Sigmoid colon (tissue), 3 donors: ENCODE results near the gene HECTD4.

Experiments used
- POLR2A ChIP-seq, 2 donors: fragments of 450-650 bp; IDR thresholded peaks; one replicate each; pipeline ENCODE4 v1.6.1; 2016; ENCODE audit warnings: antibody characterized with exemption in 2 of 2, mild to moderate bottlenecking in 2 of 2, moderate library complexity in 2 of 2
- TF ChIP-seq, protein P1 (sequence below), 4 experiments: fragments of 450-650 bp in 3 of 4; fragments of 200-600 bp in 1 of 4; IDR thresholded peaks; one replicate each; pipeline ENCODE4 v1.5.1; 2016 to 2019; ENCODE audit warnings: antibody characterized with exemption in 4 of 4, mild to moderate bottlenecking in 3 of 4, moderate library complexity in 2 of 4

DNA sequence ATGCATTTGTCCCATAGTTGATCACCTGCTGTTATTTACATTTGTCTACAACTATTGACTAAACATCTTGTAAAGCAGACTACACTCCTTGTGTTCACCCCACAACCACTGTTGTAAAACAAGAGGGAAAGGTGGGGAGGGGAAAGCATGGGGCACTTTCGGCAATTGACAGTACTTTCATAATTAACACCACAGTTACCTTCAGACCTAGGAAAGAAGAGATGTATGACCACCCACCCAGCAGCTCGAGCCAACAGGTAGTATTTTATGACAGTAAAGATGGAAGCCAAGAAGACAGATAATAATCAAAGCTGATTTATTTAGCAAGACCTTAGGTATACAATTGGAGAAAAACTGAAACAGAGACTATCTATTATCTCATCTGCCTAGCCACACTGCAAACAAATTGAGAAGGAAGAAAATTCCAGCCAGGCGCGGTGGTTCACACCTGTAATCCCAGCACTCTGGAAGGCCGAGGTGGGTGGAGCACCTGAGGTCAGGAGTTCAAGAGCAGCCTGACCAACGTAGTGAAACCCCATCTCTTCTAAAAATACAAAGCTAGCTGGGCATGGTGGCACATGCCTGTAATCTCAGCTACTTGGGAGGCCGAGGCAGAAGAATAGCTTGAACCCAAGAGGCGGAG lies 11.2 kb downstream of the HECTD4 start:
- TF ChIP-seq, protein P1, sequence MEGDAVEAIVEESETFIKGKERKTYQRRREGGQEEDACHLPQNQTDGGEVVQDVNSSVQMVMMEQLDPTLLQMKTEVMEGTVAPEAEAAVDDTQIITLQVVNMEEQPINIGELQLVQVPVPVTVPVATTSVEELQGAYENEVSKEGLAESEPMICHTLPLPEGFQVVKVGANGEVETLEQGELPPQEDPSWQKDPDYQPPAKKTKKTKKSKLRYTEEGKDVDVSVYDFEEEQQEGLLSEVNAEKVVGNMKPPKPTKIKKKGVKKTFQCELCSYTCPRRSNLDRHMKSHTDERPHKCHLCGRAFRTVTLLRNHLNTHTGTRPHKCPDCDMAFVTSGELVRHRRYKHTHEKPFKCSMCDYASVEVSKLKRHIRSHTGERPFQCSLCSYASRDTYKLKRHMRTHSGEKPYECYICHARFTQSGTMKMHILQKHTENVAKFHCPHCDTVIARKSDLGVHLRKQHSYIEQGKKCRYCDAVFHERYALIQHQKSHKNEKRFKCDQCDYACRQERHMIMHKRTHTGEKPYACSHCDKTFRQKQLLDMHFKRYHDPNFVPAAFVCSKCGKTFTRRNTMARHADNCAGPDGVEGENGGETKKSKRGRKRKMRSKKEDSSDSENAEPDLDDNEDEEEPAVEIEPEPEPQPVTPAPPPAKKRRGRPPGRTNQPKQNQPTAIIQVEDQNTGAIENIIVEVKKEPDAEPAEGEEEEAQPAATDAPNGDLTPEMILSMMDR (IDR thresholded peaks at IDR 0.05): no peak
- no peak for TF ChIP-seq POLR2A (IDR thresholded peaks at IDR 0.05)
